MM.1S (cell line): ENCODE measurements around the gene DALRD3.

Experiments used
- DNase-seq: peaks from one replicate; pipeline ENCODE4 v3.0.0-alpha.2; 2015
- H2AFZ ChIP-seq: fragments of 300-600 bp; sonication (generic); 2 replicates; pipeline ENCODE4 v1.6.0; 2016; ENCODE audit warnings: antibody characterized with exemption, low read length
- H3F3A ChIP-seq: fragments of 300-600 bp; sonication (generic); 2 replicates; pipeline ENCODE4 v1.6.1; 2016; ENCODE audit warnings: mild to moderate bottlenecking, antibody characterized with exemption, low read length, moderate library complexity, mixed read lengths; ENCODE audit not compliant: insufficient read depth
- H3K27ac ChIP-seq: fragments of 300-600 bp; sonication (generic); 2 replicates; pipeline ENCODE4 v1.5.1; 2016; ENCODE audit warnings: mild to moderate bottlenecking, low read length
- H3K27me3 ChIP-seq: fragments of 300-600 bp; sonication (generic); replicated peaks from 2 replicates; pipeline ENCODE4 v1.6.0; 2016; ENCODE audit warnings: low read length; ENCODE audit not compliant: insufficient read depth
- H3K36me3 ChIP-seq: fragments of 300-600 bp; sonication (generic); replicated peaks from 2 replicates; pipeline ENCODE4 v1.6.1; 2016; ENCODE audit warnings: mild to moderate bottlenecking, low read length, mixed read lengths; ENCODE audit not compliant: insufficient read depth
- H3K4me1 ChIP-seq: fragments of 300-600 bp; sonication (generic); 2 replicates; pipeline ENCODE4 v1.6.1; 2016; ENCODE audit warnings: low read length, mixed read lengths
- H3K4me2 ChIP-seq: fragments of 300-600 bp; sonication (generic); 2 replicates; pipeline ENCODE4 v1.6.0; 2016; ENCODE audit warnings: low read depth, low read length
- H3K4me3 ChIP-seq: fragments of 300-600 bp; sonication (generic); 2 replicates; pipeline ENCODE4 v1.5.1; 2016; ENCODE audit warnings: low read length, mixed read lengths
- H3K79me2 ChIP-seq: fragments of 300-600 bp; sonication (generic); 2 replicates; pipeline ENCODE4 v1.6.1; 2016; ENCODE audit warnings: mixed run types, low read length, mixed read lengths
- H3K9ac ChIP-seq: fragments of 300-600 bp; sonication (generic); 2 replicates; pipeline ENCODE4 v1.6.1; 2016; ENCODE audit warnings: low read length, mixed read lengths
- H3K9me2 ChIP-seq: fragments of 300-600 bp; sonication (generic); replicated peaks from 2 replicates; pipeline ENCODE4 v1.6.1; 2016; ENCODE audit warnings: mild to moderate bottlenecking, low read length, mixed read lengths; ENCODE audit not compliant: insufficient read depth
- H3K9me3 ChIP-seq: fragments of 300-600 bp; sonication (generic); replicated peaks from 2 replicates; pipeline ENCODE4 v1.6.1; 2016; ENCODE audit warnings: mild to moderate bottlenecking, low read length, mixed read lengths; ENCODE audit not compliant: insufficient read depth
- H4K20me1 ChIP-seq: fragments of 300-600 bp; sonication (generic); 2 replicates; pipeline ENCODE4 v1.6.1; 2016; ENCODE audit warnings: mild to moderate bottlenecking, low read length, moderate library complexity, mixed read lengths; ENCODE audit not compliant: insufficient read depth
- CTCF ChIP-seq: fragments of 300-600 bp; sonication (generic); IDR thresholded peaks from 2 replicates; pipeline ENCODE4 v1.5.1; 2016; ENCODE audit warnings: antibody characterized with exemption, low read length, mixed read lengths
- EZH2 ChIP-seq: fragments of 300-600 bp; sonication (generic); optimal IDR thresholded peaks from 2 replicates; pipeline ENCODE3; 2017; ENCODE audit warnings: low read depth, mild to moderate bottlenecking, antibody characterized with exemption, low read length, mixed read lengths
- EZH2phosphoT487 ChIP-seq: fragments of 300-600 bp; sonication (generic); IDR thresholded peaks from 2 replicates; pipeline ENCODE4 v1.6.1; 2018; ENCODE audit warnings: antibody characterized with exemption, low read length

Gene DALRD3

DNA sequence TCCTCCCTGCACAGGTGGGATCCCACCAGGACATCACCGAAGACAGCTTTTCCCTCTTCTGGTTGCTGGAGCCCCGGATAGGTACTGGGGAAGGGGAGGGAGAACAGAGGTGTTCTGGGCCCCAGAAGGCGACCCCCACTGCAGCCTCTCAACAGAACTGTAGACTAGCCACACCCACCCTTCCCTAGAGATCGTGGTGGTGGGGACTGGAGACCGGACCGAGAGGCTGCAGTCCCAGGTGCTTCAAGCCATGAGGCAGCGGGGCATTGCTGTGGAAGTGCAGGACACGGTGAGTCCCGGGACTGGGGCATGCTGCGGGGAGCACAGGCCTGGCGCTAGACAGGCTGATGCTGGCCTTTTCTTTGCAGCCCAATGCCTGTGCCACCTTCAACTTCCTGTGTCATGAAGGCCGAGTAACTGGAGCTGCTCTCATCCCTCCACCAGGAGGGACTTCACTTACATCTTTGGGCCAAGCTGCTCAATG lies 4.3 kb upstream of the DALRD3 start:
- H3K4me2 ChIP-seq = peak overlapping the region; percentile 95
- H3K36me3 ChIP-seq = peaks cover 9% of the 10 kb centered on the region; the same call in 1 of the 2 replicates
- H3K79me2 ChIP-seq = peaks cover 74% of the 10 kb centered on the region
- no peaks in the 10 kb centered on the region for H4K20me1 ChIP-seq
- peaks cover 53% of the 10 kb centered on the region for H3K4me1 ChIP-seq
- peaks cover 79% of the 10 kb centered on the region for H3F3A ChIP-seq
- no peaks in the 10 kb centered on the region for H3K27me3 ChIP-seq
- no peaks in the 10 kb centered on the region for H3K9me2 ChIP-seq
- no peaks in the 10 kb centered on the region for H3K9me3 ChIP-seq
- no peak overlapping the region for H2AFZ ChIP-seq
- H3K27ac ChIP-seq = peak overlapping the region; percentile 99
- TF ChIP-seq CTCF (no peak), EZH2phosphoT487 (no peak), EZH2 (no peak)
- peak overlapping the region; percentile 97 for H3K9ac ChIP-seq
- H3K4me3 ChIP-seq = peak overlapping the region; percentile 93
- peak; percentile 42 for DNase-seq

GRCh38 chr3:49021813-49022687 lies 3.7 kb upstream of the DALRD3 start, which contains the start of gene NDUFAF3:
Gene NDUFAF3, plus strand, starts transcription at chr3:49022121. Its CDS starts 24 bp downstream, at chr3:49022145.
- Histone ChIP-seq H3K9me2 (no peaks in the 10 kb centered on the region), H3F3A (peaks cover 79% of the 10 kb centered on the region), H3K4me2 (peak within 1 kb of the TSS; percentile 95), H3K4me3 (peak within 1 kb of the TSS; percentile 93), H3K9me3 (no peaks in the 10 kb centered on the region), H3K27ac (peak within 1 kb of the TSS; percentile 99), H3K79me2 (peaks cover 67% of the 10 kb centered on the region), H3K27me3 (no peaks in the 10 kb centered on the region), H3K4me1 (peaks cover 51% of the 10 kb centered on the region), H4K20me1 (no peaks in the 10 kb centered on the region), H3K36me3 (peaks cover 9% of the 10 kb centered on the region; the same call in 1 of the 2 replicates), H3K9ac (peak within 1 kb of the TSS; percentile 97), H2AFZ (peak within 1 kb of the TSS; percentile 80)
- DNase-seq = peak; percentile 96
- TF ChIP-seq CTCF (peak; percentile 90), EZH2 (no peak)

DNA sequence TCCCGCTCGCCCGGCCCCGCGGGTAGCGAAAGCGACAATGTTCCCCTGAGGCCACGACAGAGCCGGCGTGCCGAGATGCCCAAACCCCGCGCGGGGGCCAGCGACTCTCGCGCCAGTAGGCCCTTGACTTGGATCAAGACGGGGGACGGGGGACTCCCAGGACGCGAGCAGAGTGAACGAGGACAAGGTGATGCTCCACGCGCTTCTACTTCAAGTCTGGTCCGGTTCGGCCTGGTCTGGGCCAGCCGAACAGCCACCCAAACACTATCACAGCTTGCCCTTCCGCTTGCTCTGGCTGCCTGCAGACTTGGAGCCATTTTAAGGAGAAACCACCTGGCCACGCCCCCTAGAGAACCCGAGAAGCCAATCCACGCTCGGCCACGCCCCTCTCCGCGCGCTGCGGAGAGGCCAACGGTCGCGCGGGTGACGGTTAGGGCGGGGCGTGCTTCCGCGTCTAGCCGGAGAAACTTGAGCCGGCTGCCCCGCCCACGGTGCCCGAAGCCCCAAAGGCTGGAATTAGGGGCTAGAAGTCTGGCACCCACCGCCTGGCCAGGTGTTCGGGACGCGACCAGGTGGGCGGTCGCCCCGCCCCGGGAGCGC lies 2.9 kb upstream of the DALRD3 start:
- H2AFZ ChIP-seq = peak overlapping the region; percentile 80
- no peak for TF ChIP-seq EZH2phosphoT487
- no peak for TF ChIP-seq CTCF
- no peak for TF ChIP-seq EZH2
- H3K9me2 ChIP-seq = no peaks in the 10 kb centered on the region
- peak overlapping the region; percentile 95 for H3K4me2 ChIP-seq
- H3K9ac ChIP-seq = peak overlapping the region; percentile 97
- H3K9me3 ChIP-seq = no peaks in the 10 kb centered on the region
- H3K36me3 ChIP-seq = peaks cover 9% of the 10 kb centered on the region; the same call in 1 of the 2 replicates
- H3F3A ChIP-seq = peaks cover 80% of the 10 kb centered on the region
- H3K4me1 ChIP-seq = peaks cover 50% of the 10 kb centered on the region
- peaks cover 59% of the 10 kb centered on the region for H3K79me2 ChIP-seq
- no peaks in the 10 kb centered on the region for H3K27me3 ChIP-seq
- H4K20me1 ChIP-seq = no peaks in the 10 kb centered on the region
- H3K27ac ChIP-seq = peak overlapping the region; percentile 99
- DNase-seq = peak; percentile 99
- peak overlapping the region; percentile 93 for H3K4me3 ChIP-seq
